CD4-positive, alpha-beta T cell treated with Interleukin-17A for 4 hours (primary cell): Measurements from ENCODE around the gene RECK.

ENCODE experiments used
- DNase-seq: peaks from one replicate; pipeline ENCODE4 v3.0.0-alpha.2; 2020; ENCODE audit warnings: mixed read lengths

The RECK gene

GRCh38 chr9:36029765-36030528 is 6.8 kb upstream of the RECK start:
- DNase-seq: no peak

DNA sequence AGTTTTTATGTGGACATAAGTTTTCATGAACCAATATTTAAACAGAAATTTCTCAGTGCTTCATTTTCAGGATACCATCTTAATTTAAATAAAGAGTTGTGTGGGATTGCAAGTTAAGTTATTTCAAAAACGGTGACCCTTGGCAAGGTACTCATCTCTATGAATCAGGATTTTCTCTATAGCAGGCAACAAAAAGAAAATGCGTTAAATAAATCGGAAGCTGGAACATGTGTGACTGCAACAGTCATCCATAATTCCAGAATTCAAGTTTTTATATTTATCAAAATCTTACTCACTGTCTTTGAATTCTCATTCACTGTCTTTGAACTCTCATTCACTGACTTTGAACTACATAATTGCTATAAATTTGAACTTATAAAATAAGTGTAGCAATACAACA is 5.8 kb upstream of the RECK start:
- DNase-seq: no peak

GRCh38 chr9:36031774-36032555 is 4.7 kb upstream of the RECK start:
- DNase-seq: no peak

- DNase-seq: no peak
These were observed 2.9 kb upstream of the RECK start for GRCh38 chr9:36033788-36034187.

GRCh38 chr9:36034234-36034633 is 2.5 kb upstream of the RECK start:
- no peak for DNase-seq

GRCh38 chr9:36035006-36035405 is 1.7 kb upstream of the RECK start:
- no peak for DNase-seq

- DNase-seq: no peak
These were observed 397 bp upstream of the RECK start for GRCh38 chr9:36036253-36036779.

DNA sequence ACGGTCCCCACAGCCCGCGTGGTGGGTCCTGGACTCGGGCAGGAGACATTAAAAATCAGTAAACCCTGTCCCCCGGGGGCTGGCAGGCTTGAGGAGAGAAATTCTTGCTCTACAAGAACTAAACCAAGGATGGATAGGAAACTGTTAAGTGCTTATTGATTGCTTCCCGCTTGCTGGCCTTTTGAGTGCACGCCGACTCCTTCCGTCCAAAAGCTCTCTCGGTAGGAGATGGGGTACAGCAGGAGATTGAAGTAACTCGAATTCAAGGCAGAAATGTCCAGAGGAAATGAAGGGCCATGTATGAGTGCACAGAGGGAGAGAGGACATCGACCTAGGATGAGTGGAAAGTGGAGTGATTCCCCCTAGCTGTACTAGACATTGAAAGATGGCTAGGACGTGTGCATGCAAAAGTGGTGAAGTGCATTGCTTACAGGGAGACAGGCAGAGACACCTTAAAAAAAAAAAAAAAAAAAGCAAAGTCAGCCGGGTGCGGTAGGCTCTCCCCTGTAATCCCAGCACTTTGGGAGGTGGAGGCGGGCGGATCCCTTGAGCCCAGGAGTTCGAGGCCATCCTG is 923 bp downstream of the RECK start:
- DNase-seq: peak; percentile 38

GRCh38 chr9:36039121-36039520 is 2.4 kb downstream of the RECK start:
- DNase-seq: no peak

DNA sequence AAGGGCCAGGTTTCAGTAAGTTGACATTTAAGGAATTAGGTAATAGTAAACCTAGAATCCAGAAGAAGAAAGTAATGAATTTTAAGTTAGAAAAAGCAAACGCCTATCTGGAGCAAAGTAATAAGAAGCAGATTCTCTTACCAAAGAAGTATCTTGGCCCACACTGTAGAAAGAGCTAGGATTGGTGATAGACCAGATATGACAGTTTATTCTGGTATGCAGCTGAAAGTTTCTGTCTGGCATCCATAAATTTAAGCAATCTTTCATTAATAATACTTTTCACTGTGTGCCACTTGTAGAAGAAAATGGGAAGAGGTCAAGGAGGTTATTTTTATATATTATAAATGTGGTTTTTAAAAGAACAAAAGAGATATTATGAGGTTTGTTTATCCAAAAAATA is 3.0 kb downstream of the RECK start:
- no peak for DNase-seq

GRCh38 chr9:36040271-36040925 is 3.7 kb downstream of the RECK start:
- no peak for DNase-seq

DNA sequence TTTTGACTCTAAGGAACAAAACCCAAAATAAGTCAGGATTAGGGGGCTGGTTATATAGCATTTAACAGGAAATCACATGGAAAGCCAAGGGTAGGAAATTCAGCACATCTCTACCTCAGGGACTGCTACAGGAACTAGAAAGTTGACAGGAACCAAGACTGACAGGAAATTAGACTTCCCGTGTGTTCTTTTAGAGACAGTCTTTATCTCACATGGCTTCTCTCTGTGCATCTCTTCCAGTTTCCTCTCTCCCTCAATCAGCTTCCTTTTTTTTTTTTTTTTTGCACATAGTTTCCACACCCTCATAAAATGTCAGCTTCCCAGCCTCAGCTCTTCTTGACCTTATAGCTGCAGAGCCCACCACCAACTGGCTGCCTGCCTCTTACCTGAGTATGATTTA is 4.8 kb downstream of the RECK start:
- no peak for DNase-seq

DNA sequence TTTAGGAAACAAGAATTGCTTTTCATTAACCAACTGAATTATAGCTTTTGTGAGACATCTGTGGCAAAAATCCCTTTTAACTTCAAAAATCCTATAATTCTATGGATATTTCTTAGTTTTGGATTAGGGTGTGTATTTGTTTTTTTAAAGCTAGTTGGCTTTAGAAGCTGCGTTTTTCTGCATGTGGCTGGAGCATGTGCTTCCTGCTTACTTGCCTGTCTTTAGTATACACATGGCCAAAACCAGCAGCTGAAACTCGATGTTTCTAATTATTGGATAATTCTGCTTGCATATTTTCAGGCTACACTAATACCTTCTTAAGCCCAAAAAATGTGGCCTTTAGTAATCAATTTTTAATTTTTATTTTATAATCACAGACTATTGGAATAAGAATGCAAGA is 8.9 kb downstream of the RECK start:
- DNase-seq: no peak

GRCh38 chr9:36046923-36047322 is 10.2 kb downstream of the RECK start:
- DNase-seq: no peak

- no peak for DNase-seq
These were observed 12.7 kb downstream of the RECK start for GRCh38 chr9:36049408-36049807.

DNA sequence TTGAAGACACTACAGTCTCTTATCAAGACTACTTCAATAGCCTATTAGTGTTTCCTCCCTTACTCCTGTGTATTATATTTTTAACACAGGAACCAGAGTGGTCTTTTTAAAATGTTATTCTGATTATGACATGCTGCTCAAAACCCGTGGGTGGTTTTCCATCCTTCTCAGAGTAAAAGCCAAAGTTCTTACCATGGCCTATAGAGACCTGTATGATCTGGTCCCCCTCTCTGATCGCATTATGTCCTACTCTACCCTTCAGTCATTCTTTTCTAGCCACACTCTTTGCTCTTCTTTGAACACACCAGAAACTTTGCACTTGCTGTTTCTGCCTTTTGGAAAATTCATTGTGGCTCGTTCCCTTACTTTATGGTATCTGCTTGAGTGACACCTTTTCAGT is 13.8 kb downstream of the RECK start:
- DNase-seq: no peak

GRCh38 chr9:36051317-36051716 is 14.6 kb downstream of the RECK start:
- no peak for DNase-seq

GRCh38 chr9:36053971-36054370 is 17.3 kb downstream of the RECK start:
- no peak for DNase-seq

- no peak for DNase-seq
These were observed 20.2 kb downstream of the RECK start for GRCh38 chr9:36056896-36057295.

DNA sequence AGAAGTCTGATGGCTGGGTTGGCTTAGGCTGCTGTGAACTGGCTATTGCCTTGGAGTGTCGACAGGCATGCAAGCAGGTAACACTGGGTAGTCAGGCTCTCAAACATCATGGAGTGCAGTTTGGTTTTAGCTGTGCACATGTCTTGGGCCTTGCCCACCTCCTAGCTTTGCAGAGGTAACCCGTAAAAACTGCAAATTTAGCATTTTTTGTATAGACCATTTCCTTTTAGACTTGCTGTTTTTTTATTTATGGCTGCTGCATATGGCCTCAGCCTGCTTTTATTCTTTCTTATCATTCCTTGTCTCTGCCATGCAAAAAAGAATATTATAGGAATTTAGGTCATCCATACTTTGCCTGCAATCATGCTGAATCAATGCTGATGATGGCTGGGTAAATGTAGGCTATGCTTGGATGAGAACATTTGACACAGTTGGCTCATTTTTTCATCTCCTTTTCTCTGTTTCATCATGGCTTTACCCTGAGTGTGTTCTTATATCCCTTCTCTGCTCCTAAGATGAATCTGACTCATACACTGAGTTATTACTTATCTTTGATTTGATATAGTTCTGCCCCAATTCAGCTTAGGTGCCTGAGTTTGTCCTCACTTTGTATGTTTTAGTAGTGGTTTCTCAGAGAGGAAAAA is 27.2 kb downstream of the RECK start:
- no peak for DNase-seq

GRCh38 chr9:36064448-36065037 is 27.8 kb downstream of the RECK start:
- DNase-seq: no peak

DNA sequence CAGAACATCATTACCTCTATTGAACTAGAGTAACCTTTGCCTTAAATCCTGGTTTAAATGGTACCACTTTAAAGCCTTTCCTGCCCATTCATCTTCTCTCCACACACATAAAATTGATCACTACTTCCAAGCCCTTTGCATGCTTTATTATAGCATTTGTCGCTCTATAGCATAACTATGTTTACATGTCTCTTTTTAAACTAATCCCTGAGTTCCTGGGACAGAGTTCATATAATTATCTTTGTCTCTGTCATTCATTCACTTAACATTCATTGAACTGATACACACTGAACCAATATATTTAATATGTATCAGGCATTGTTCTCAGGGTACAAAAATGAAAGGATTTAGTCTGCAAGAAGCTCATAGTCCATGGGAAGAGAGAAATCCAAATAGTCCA is 37.3 kb downstream of the RECK start:
- no peak for DNase-seq
